ENCODE results near the gene BRINP3.

BRINP3 gene

DNA sequence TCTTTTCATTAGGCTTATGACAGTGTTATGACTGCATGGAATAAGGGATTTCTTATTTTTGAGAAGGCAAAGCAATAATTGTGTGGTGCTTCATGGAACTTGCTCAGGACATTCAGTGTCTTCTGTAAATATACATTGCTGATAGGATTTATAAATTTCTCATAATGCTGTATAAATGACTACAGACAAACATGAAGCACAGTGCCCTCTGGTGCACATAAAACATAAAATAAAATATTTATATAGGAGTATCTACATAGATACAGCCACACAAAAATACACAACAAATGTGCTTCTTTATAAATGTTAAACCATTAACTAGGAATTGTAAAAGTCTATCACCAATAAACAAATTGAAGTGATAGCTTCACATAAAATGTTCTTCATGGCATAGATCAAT, 24.1 kb downstream of the BRINP3 start:
- DNase-seq (ENCODE audit: low read depth in 4 of 4, low spot score in 1 of 4), result no peak

DNA sequence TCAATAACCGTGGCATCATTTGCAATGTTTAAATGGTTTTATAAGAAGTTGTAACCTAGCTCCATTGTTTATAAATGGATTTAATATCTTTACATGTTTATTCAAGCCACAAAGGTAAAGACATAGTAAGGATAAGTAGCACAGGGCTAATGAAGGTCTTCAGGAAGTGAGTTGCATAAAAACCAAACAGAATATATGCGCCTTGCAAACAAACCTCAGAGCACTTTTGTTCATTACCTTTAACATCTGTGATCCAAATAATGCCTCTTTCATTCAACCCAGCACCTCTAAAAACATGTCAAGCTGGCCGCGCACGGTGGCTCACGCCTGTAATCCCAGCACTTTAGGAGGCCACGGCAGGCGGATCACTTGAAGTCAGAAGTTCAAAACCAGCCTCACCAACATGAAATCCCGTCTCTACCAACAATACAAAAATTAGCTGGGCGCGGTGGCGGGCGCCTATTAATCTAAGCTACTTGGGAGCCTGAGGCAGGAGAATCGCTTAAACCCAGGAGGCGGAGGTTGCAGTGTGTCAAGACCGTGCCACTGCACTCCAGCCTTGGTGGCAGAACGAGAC, 25.3 kb downstream of the BRINP3 start:
- DNase-seq (ENCODE audit: low read depth in 4 of 4, low spot score in 1 of 4), result no peak

- DNase-seq (ENCODE audit: low read depth in 4 of 4, low spot score in 1 of 4), result no peak
Observed at GRCh38 chr1:190444464-190444863, 33.2 kb downstream of the BRINP3 start.

DNA sequence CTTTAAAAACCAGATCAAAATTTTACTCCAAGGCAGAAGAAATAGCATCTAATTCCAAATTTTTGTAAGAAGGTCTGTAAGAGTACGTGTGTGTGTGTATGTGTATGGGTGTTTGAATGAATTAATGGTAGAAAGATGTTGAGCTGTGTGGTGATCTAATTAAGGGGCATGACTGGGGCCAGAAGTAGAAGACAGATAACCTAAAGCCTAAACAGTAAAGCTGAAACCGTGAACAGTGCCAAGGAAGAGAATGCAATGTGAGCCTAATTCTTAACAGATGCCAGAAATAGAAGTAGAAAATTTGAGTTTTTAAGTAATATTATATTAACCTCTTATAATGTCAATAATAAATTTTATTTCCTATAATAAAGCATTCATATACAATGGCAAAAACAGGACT, 38.2 kb downstream of the BRINP3 start:
- no peak for DNase-seq (ENCODE audit: low read depth in 4 of 4, low spot score in 1 of 4)

GRCh38 chr1:190436615-190437014, 41.0 kb downstream of the BRINP3 start:
- DNase-seq (ENCODE audit: low read depth in 4 of 4, low spot score in 1 of 4), result no peak

DNA sequence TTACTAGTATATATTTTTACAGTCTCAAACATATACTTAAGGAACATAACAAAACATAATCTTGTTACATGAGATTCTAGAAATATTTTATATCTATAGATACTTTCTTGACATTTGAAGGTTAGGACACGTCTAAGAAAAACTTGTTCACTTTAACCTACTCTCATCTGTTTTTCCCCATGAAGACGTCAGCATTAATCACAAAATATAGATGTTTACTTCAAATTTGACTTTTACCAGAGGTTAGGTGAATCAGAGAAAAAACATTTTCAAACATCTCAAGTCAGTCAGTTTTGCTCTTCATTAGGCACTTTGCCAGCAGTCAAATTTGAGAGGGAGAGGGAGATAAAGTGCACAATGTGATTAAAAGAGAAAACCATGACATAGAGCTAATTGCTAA, 47.7 kb downstream of the BRINP3 start:
- DNase-seq (ENCODE audit: low read depth in 4 of 4, low spot score in 1 of 4), result no peak

- no peak for DNase-seq (ENCODE audit: low read depth in 4 of 4, low spot score in 1 of 4)
Observed at GRCh38 chr1:190429141-190429540, 48.5 kb downstream of the BRINP3 start.

- DNase-seq (ENCODE audit: low read depth in 4 of 4, low spot score in 1 of 4), result no peak
Observed at GRCh38 chr1:190416239-190416638, 61.4 kb downstream of the BRINP3 start.

DNA sequence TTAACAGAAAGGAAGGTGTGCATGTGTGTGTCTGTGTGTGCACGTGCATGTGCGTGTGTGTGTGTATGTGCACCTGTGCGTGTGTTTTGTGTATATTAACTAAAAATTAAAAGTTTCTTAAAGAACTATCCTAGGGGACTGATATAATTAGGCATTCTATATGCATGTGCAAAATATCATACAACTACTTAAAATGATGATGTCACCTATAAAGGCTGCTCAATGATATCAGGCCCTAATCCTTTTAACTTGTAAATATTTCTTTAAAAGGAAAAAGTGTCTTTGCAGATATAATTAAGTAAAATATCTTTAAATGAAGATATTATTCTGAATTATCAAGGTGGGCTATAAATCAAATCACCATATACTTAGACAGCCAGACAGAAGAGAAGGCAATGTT, 64.5 kb downstream of the BRINP3 start:
- DNase-seq (ENCODE audit: low read depth in 4 of 4, low spot score in 1 of 4), result no peak

- DNase-seq (ENCODE audit: low read depth in 4 of 4, low spot score in 1 of 4), result no peak
Observed at GRCh38 chr1:190403402-190403801, 74.3 kb downstream of the BRINP3 start.

- no peak for DNase-seq (ENCODE audit: low read depth in 4 of 4, low spot score in 1 of 4)
Observed at GRCh38 chr1:190399233-190399632, 78.4 kb downstream of the BRINP3 start.

GRCh38 chr1:190391582-190391981, 86.1 kb downstream of the BRINP3 start:
- no peak for DNase-seq (ENCODE audit: low read depth in 4 of 4, low spot score in 1 of 4)

GRCh38 chr1:190377991-190378390, 99.7 kb downstream of the BRINP3 start:
- no peak for DNase-seq (ENCODE audit: low read depth in 4 of 4, low spot score in 1 of 4)

DNA sequence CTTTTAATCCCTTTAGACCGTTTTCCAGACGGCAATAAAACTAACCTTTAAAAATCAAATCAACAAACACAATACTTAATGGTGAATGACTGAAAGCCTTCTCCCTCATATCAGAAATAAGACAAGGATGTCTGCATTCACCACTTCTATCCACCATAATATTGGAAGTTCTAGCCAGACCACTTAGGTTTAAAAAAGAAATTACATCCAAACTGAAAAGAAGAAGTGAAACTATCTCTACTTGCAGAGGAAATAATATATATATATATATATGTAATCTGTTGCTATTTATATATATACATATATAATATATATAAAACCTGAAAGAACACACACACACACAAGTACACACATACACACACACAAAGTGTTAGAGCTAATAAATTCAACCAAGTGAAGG, 100.4 kb downstream of the BRINP3 start:
- no peak for DNase-seq (ENCODE audit: low read depth in 4 of 4, low spot score in 1 of 4)

GRCh38 chr1:190376044-190376443, 101.6 kb downstream of the BRINP3 start:
- no peak for DNase-seq (ENCODE audit: low read depth in 4 of 4, low spot score in 1 of 4)

DNA sequence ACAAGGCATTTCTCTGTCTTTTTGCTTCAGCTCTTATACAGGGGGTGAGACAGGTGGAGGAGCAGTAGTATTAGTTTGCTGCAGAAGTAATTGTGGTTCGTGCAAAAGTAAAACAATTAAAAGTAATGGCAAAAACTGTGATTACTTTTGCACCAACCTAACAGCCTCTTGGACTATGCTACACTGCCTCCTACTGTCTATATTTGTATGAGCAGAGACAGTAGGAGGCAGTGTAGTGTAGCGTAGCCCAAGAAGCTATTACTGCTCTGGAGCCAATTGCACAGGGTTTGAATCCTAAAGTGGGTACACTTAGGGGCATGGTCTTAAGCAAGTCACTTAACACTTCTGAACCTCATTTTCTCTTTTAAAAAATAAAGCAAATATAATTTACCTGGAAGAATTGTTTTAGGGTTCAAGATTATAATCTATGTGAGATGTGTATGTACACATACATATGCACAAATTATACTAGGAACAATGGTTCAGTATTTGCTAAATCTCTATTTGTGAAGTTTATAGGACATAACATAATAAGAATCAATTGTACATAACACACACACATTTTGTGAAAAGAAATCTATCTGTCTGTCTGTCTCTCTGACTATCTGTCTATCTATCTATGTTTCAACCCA, 103.8 kb downstream of the BRINP3 start:
- DNase-seq (ENCODE audit: low read depth in 4 of 4, low spot score in 1 of 4), result no peak

GRCh38 chr1:190367200-190367599, 110.5 kb downstream of the BRINP3 start:
- no peak for DNase-seq (ENCODE audit: low read depth in 4 of 4, low spot score in 1 of 4)

DNA sequence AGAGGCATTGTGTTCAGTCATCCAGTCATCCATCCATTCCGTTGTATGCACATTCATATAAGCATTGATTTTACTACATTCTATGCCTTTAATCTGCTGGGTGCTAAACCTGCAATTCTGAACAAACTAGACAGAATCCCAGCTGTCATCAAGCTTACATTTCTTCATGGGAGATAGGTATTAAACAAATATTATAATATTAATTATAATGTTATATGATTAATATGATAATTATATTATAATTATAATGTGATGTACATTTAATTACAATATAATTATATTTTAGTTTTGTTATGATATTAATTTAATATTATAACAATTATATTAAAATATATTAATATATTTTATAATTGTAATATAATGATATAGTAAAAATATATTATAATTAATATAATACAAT, 112.4 kb downstream of the BRINP3 start:
- DNase-seq (ENCODE audit: low read depth in 4 of 4, low spot score in 1 of 4), result no peak

DNA sequence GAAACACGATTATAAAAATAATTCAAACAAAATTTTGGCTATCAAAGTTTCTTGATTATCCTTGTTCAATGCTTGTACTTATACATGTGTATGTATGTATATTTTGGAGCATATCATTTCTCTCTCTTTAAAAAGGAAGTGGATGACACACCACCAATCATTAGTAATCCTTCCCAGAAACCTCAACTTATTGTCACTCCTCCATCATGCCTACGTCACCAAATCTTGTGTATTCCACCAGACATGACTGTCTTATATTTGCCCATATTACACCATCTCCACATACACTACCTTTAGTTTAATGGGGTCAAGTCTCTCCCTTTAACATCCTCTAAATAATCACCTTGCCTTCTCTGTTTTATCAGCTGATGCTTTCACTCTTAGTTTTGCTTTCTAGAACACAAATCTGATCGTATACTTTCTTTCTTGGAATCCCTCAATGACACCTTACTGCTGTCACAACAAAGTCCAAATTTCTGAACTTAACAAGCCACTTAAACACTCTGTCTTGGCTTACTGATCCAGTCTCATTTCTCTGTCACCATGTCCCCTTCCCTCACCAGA, 124.0 kb downstream of the BRINP3 start:
- DNase-seq (ENCODE audit: low read depth in 4 of 4, low spot score in 1 of 4), result no peak

GRCh38 chr1:190344454-190344853, 133.2 kb downstream of the BRINP3 start:
- no peak for DNase-seq (ENCODE audit: low read depth in 4 of 4, low spot score in 1 of 4)

- no peak for DNase-seq (ENCODE audit: low read depth in 4 of 4, low spot score in 1 of 4)
Observed at GRCh38 chr1:190338829-190339228, 138.8 kb downstream of the BRINP3 start.

GRCh38 chr1:190328871-190329270, 148.8 kb downstream of the BRINP3 start:
- DNase-seq (ENCODE audit: low read depth in 4 of 4, low spot score in 1 of 4), result no peak

- no peak for DNase-seq (ENCODE audit: low read depth in 4 of 4, low spot score in 1 of 4)
Observed at GRCh38 chr1:190328361-190328760, 149.3 kb downstream of the BRINP3 start.
